HCT116 (cell line): Measurements from ENCODE around the gene ANKRD63.

ENCODE experiments used
- EZH2 ChIP-seq: fragments of 200-600 bp; sonication (generic); IDR thresholded peaks from 2 replicates; pipeline ENCODE4 v1.6.1; 2017; ENCODE audit warnings: antibody characterized with exemption, mixed run types
- EZH2phosphoT487 ChIP-seq: fragments of 200-600 bp; IDR thresholded peaks from 2 replicates; pipeline ENCODE4 v1.6.1; 2018; ENCODE audit warnings: antibody characterized with exemption, borderline replicate concordance
- POLR2A ChIP-seq: IDR thresholded peaks from 2 replicates; pipeline ENCODE4 v1.7.0; 2011; ENCODE audit warnings: borderline replicate concordance; ENCODE audit not compliant: insufficient read depth, insufficient read length; ENCODE audit errors: extremely low read depth
- POLR2AphosphoS5 ChIP-seq: IDR thresholded peaks from 2 replicates; pipeline ENCODE4 v1.6.1; 2011; ENCODE audit warnings: mild to moderate bottlenecking, low read depth, low read length, moderate library complexity
- SP1 ChIP-seq: IDR thresholded peaks from 2 replicates; pipeline ENCODE4 v1.6.1; 2012; ENCODE audit warnings: low read depth
- ZNF274 ChIP-seq: fragments of 200-500 bp; sonication (Bioruptor generic); IDR thresholded peaks from 2 replicates; pipeline ENCODE4 v1.6.1; 2014; ENCODE audit warnings: mild to moderate bottlenecking, low read depth, low read length, inconsistent platforms
- TF ChIP-seq, protein P1 (sequence below), 3 experiments: fragments of 200-600 bp in 1 of 3; sonication (generic) in 1 of 3; IDR thresholded peaks in 2 of 3; conservative IDR thresholded peaks in 1 of 3; 2 replicates each; pipeline ENCODE4 v1.5.1; 2012 to 2017; ENCODE audit warnings: low read depth in 2 of 3, low read length in 2 of 3, antibody characterized with exemption in 1 of 3, borderline replicate concordance in 1 of 3, control low read depth in 1 of 3, mild to moderate bottlenecking in 1 of 3, mixed read lengths in 1 of 3, mixed run types in 1 of 3, moderate library complexity in 1 of 3; ENCODE audit not compliant: insufficient read depth in 1 of 3
- TF ChIP-seq, protein P2 (sequence below): IDR thresholded peaks from 2 replicates; pipeline ENCODE4 v1.6.1; 2012

DNA sequence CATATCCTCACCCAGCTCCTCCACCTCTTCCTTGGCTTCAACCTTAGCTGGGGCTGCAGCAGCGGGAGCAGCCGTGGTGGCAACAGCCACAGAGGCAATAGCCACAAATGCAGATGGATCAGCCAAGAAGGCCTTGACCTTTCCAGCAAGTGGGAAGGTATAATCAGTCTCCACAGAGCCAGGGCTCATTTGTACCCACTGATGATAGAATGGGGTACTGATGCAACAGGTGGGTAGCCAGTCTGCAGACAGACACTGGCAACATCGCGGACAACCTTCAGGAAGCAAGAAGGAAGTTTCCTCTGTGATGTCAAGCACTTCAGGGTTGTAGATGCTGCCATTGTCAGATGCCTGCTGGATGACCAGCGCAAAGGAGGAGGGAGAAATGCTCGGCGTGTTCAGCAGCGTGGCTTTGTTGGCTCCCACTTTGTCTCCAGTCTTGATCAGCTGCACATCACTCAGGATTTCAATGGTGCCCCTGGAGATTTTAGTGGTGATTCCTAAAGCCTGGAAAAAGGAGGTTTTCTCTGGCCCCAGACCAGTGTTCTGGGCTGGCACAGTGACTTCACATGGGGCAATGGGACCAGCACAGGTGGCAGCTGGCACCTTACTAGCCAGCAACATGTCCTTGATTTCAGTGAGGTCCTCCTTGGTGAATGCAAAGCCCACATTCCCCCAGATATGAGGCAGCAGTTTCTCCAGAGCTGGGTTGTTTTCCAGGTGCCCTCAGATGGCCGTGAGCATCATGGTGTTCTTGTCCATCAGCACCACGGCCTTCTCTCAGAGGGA, 29.7 kb upstream of the ANKRD63 start:
- TF ChIP-seq, protein P1, sequence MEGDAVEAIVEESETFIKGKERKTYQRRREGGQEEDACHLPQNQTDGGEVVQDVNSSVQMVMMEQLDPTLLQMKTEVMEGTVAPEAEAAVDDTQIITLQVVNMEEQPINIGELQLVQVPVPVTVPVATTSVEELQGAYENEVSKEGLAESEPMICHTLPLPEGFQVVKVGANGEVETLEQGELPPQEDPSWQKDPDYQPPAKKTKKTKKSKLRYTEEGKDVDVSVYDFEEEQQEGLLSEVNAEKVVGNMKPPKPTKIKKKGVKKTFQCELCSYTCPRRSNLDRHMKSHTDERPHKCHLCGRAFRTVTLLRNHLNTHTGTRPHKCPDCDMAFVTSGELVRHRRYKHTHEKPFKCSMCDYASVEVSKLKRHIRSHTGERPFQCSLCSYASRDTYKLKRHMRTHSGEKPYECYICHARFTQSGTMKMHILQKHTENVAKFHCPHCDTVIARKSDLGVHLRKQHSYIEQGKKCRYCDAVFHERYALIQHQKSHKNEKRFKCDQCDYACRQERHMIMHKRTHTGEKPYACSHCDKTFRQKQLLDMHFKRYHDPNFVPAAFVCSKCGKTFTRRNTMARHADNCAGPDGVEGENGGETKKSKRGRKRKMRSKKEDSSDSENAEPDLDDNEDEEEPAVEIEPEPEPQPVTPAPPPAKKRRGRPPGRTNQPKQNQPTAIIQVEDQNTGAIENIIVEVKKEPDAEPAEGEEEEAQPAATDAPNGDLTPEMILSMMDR (IDR thresholded peaks at IDR 0.05 in 2 of 3, conservative IDR thresholded peaks at IDR 0.05 in 1 of 3; ENCODE audit: borderline replicate concordance in 1 of 3, insufficient read depth in 1 of 3, low read depth in 2 of 3, low read length in 2 of 3), result no peak
- TF ChIP-seq, protein P2, sequence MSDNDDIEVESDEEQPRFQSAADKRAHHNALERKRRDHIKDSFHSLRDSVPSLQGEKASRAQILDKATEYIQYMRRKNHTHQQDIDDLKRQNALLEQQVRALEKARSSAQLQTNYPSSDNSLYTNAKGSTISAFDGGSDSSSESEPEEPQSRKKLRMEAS, result no peak
- TF ChIP-seq ZNF274, result no peak
- no peak for TF ChIP-seq EZH2phosphoT487
- TF ChIP-seq POLR2AphosphoS5, result no peak
- no peak for TF ChIP-seq POLR2A
- TF ChIP-seq EZH2, result no peak
- no peak for TF ChIP-seq SP1
